Hematopoietic multipotent progenitor cell (in vitro differentiated cells): ENCODE measurements around the gene OR2T29. TPM values are rescaled to one million over a fixed set of nuclear protein-coding genes. Genes with fewer than 3 reads are reported as not detected.
"Not testable (repeated sequence)": the region's sequence is repeated elsewhere in the genome, so short reads cannot be mapped to it uniquely, and the experiment has no call there.

Experiments used
- DNase-seq, 3 donors: peaks; one replicate each; pipeline ENCODE4 v3.0.0-alpha.2; 2011 to 2015; ENCODE audit warnings: low read depth in 2 of 3, low spot score in 2 of 3
- total RNA-seq: library from RNA; depleted of rRNA; stranded (reverse); fragments of >200 nt; gene quantifications from one replicate; pipeline ENCODE4 v1.2.3, GENCODE V29; 2012

The OR2T29 gene, protein sequence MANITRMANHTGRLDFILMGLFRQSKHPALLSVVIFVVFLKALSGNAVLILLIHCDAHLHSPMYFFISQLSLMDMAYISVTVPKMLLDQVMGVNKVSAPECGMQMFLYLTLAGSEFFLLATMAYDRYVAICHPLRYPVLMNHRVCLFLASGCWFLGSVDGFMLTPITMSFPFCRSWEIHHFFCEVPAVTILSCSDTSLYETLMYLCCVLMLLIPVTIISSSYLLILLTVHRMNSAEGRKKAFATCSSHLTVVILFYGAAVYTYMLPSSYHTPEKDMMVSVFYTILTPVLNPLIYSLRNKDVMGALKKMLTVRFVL
- total RNA-seq: not detected

DNA sequence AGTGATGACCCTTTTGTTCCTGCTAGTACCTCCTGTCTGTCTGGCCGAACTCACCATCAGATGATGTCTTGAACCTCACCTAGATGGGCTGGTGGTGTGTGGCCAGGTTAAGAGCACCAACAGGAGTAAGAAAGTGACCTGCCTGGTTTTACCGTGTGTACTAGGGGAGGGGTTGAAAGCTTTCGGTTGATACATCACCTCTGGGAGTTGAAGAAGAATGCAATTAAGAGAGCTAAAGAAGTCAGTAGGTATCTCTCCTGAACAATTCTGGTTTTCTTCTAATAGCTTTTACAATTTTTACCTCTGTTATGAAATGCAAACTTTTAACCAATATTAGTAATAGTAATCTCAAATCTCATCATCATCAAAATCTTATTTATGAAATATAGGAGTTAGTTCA, at the start of gene OR2T29:
Gene OR2T29, minus strand, starts transcription at position 101 of the 400 bp plus-strand sequence. CDS start 3,281 bp downstream, outside the sequence.
- DNase-seq: not testable (repeated sequence)

DNA sequence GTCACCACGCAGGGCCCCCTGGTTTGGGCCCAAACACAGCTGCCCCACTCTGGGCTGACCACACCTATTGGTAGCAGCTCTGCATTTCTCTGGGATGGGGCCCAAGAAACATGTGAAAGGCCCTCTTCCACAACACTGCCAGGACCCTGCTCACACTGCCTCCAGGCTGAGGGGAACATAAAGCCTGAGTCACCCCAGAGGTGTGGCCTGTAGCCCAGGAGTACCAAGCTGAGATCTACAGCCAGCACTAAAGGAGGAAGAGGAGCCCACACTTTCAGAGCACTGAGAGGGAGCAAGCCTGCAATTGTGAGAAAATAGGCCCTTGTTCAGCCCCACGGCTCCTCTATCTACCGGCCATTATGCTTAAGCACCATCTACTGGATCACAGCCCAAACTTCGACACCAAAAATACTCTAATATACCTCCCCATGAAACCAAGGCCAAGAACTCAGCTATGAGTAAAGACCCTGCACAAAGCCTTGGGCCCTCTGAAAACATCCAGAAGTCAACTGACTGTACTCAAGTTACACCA, 49.4 kb upstream of the OR2T29 start:
- DNase-seq: no peak

DNA sequence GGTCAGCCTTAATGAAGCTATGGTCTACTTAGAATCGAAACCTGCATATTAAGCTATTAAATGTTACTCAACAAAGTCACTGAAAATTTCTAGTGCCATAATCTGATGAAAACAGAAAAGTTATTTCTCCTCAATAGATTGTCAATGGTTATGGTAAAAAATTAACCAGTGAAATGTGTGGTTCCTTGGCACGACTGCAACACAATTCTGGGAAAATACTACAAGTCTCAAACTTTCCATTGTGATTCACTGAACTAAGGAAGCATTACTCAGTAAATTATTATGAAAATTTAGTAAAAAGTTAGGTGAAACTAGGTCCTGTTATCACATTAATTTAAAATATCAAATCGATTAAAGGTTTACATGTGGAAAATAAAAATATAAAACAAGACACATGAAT, 47.7 kb upstream of the OR2T29 start:
- DNase-seq: no peak

DNA sequence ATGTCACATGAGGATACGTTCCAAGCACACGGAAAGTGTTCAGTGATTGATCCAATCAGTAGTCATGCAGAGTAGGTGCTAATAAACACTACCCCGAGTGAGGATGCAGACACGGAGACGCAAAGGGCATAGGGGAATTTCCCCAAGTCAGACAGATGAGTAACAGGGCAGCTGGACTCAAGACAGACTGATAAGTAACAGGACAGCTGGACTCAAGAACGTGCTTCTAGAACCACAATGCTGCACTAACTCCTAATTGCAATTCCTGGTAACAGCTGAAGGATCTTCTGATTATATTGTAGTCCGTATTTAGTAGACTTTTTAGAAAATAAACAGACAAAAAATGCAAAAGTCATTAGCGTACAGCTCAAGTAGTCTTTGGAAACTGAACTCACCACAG, 36.8 kb upstream of the OR2T29 start:
- DNase-seq: no peak

DNA sequence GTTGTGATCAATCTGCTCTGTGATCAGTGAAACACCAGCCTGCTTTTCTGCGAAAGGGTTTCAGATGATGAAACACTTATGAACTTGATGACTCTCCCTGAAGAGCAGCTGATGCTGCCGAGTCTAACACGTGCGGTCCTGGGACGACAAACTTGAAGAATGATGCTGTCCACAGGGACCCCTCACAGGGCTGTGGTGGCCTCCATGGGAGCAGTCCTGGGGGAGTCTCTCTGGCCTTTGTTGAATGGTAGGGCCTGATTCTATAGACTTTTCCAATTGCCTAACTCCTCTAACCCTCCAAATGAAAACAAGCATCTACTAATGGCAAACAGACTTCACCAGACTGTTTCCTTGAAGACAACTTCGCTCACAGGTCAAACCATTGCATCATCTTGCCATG, 35.0 kb upstream of the OR2T29 start, which contains the start of gene OR2T10:
Gene OR2T10, minus strand, starts transcription at position 112 of the 400 bp plus-strand sequence. CDS start 3,932 bp downstream, outside the sequence.
- no peak for DNase-seq

DNA sequence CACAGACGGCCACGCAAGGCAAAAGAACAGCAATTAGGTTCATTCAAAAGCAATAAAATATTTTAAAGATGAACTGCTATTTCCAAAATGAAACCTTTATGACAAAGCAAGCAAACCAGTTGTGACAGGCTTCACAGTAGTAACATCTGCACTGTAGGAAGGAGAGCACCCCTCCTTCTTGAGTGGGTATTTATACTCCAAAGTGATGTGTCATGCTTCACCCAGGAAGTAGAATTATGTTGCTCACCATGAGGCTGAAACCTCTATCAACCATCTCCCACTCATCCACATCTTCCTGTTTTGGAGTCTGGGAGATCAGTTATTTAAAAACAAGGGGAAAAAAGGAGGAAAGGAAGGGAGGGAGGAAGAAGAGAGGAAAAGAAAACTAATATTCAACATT, 34.0 kb upstream of the OR2T29 start:
- DNase-seq: no peak

DNA sequence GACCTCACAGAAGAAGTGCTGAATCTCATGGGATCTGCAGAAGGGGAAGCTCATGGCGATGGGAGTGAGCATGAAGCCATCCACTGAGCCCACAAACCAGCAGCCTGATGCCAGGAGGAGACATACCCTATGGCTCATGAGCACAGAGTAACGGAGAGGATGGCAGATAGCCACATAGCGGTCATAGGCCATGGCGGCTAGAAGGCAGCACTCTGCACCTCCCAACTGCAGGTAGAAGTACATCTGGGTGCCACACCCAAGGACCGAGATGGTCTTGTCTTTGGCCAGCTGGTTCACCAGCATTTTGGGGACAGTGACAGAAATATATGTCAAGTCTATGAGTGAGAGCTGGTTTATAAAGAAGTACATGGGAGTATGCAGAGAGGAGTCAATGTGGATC, 30.7 kb upstream of the OR2T29 start:
- DNase-seq: no peak

DNA sequence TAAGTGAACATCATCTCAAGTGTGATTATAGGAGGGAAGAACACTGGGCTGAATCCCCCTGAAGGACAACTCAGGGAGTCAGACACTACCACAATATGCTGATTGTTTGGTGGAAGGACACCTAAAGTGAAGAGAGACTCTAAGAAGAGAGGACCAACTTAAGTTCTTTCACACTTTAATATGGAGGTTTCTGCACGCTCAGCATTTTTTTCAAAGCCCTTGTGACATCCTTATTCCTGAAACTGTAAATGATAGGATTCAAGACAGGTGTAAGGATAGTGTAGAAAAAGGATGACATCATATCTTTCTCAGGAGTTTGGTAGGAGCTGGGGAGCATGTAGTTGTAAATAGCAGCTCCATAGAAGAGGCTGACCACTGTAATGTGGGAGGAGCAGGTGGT, 30.1 kb upstream of the OR2T29 start:
- no peak for DNase-seq

DNA sequence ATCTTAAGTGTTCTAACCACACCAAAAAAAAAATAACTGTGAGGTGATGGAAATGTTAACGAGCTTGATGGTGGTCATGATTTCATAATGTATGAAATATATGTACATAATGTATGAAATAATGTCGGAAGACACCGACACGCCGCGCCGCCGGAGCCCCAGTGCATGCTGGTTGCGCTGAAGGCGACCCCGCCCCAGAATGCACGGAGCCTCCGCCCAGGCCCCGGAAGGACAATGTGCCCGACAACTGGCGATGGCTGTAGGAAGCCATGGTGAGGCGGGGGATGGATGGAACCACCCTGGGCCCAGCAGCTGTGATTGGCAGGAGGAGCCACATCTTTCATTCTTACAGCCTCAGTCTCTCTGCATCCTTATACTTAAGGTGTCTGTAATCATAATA, 27.5 kb upstream of the OR2T29 start:
- no peak for DNase-seq

DNA sequence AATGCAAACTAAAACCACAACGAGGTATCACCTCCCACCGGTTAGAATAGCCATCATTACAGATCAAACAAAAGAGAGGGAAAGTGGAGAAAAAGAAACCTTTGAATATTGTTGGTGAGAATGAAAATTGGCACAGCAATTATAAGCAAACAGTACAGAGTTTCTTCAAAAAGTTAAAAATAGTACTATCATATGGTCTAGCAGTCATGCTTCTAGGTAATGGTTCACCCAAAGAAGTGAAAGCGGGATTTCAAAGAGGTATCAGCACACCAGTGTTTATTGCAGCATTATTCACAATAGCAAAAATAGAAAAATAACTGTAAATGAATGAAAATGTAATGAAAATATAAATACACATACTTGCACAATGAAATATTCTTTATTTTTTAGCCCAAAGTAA, 26.8 kb upstream of the OR2T29 start:
- no peak for DNase-seq

DNA sequence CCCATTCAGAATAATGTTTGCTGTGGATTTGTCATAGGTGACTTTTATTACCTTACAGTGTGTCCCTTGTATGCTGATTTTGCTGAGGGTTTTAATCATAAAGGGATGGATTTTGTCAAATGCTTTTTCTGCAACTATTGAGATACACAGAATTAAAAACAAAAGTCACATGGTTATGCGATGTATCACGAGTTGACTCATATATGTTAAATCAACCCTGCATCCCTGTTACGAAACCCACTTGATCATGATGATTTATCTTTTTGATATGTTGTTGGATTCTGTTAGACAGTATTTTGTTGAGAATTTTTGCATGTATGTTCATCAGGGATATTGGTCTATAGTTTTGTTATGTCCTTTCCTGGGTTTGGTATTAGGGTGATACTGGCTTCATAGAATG, 22.7 kb upstream of the OR2T29 start:
- DNase-seq: no peak

DNA sequence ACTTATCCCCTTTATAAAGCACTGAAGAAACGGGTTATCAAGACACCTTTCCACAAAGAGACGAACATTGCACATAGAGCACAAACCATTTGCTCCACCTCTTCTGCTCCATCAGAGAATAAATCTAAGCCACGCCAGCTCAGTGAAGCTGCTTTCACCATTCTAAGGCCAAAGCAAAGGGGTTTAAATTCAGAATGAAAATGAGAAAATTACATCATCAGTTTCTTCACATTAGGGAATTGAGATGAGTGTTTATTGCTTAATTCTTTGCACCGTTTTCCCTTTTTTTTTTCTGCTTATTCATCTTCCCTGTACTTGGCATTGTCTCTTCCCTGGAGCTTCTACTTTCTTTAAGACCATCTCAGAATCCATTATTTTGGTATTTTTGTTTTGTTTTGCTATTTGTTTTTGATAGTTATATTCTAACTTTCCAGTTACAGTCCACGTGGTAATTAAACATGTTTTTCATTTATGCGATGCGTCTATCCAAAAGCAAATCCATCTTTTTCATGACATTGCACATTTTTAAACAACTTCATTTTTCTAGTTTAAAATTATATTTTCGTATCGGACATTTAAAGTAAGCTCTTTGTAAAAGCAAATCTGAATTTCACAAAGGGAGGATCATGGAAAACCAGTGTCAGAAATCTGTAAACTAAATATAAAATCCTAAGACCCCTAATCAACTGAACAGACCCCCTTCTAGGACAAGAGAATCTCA, 13.8 kb upstream of the OR2T29 start:
- no peak for DNase-seq

DNA sequence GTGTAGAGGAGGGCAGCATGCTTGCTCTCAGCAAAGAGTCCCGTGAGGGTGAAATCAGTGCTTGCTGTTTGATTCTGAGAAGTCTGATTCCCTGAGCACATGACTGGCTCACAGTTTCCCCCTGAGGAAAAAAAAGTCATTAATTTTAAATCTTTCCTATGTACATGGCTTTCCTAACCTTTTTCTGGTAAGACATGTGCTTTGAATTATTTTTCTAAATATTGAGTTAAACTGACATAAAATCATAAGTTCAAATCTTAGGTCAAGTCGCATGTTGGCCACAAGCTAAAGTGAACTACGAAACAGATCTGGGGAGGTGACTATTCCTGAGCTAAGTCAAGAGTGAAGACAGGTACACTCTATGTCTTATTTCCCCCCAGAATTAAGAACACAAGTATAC, 12.1 kb upstream of the OR2T29 start, which contains the start of gene OR2T34:
Gene OR2T34, minus strand, starts transcription at position 101 of the 400 bp plus-strand sequence. Its CDS starts 0 bp downstream, at position 101.
- DNase-seq: not testable (repeated sequence)

DNA sequence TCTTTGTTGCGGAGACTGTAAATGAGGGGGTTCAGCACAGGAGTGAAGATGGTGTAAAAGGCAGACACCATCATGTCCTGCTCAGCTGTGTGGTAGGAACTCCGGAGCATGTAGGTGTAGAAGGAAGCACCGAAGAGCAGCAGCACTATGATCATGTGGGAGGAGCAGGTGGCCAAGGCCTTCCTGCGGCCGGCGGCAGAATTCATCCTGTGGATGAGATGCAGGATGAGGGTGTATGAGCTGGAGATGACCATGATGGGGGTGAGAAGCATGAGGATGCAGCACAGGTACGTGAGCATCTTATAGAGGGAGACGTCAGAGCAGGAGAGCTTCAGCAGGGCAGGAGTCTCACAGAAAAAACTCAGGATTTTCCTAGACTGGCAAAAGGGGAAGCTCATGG, 11.3 kb upstream of the OR2T29 start:
- DNase-seq: not testable (repeated sequence)

DNA sequence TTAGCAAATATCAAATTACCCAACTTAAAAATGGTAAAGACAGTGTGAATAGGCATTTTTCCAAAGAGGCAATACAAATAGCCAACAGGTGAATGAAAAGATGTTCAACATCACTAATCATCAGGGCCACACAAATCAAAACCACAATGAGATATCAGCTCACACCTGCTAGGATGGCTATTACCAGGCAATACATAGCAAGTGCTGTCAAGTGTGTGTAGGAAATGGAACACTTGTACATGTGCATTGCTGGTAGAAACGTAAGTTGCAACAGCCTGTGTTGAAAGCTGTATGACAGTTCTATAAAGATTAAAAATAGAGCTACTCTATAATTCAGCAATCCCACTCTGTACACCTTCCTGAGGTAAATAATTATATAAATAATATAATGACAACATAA, 9.5 kb upstream of the OR2T29 start:
- not testable (repeated sequence) for DNase-seq

DNA sequence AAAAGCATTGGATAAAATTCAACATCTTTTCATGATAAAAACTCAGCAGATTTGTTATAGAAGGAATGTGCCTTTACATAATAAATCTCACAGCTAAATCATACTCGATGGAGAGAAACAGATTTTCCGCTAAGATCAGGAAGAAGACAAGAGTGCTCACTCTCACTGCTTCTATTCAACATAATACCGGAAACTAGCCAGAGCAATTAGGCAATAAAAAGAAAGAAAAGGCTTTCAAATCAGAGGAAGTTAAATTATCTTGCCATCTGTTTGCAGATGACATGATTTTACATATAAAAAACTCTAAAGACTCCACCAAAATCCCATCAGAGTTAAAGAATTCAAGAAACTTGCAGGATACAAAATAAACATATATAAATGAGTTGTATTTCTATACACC, 8.2 kb upstream of the OR2T29 start:
- DNase-seq: not testable (repeated sequence)

DNA sequence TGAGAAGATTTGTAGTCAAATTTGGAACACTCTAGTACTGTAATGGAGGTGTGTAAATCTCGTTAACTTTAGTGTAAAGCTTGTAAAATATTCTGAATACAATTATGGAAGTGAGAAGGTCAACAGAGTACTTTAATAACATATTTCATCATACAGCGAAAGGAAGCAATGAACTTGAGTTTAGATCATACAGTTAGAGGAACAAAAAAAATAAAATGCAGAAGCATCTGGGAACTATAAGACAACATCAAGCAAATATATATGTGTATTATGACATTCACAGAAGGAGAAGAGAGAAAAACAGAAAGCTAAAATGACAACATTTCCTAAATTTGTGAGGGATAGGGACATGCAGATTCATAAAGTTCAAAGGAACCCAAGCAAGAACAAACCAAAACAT, 6.5 kb upstream of the OR2T29 start:
- DNase-seq: not testable (repeated sequence)

DNA sequence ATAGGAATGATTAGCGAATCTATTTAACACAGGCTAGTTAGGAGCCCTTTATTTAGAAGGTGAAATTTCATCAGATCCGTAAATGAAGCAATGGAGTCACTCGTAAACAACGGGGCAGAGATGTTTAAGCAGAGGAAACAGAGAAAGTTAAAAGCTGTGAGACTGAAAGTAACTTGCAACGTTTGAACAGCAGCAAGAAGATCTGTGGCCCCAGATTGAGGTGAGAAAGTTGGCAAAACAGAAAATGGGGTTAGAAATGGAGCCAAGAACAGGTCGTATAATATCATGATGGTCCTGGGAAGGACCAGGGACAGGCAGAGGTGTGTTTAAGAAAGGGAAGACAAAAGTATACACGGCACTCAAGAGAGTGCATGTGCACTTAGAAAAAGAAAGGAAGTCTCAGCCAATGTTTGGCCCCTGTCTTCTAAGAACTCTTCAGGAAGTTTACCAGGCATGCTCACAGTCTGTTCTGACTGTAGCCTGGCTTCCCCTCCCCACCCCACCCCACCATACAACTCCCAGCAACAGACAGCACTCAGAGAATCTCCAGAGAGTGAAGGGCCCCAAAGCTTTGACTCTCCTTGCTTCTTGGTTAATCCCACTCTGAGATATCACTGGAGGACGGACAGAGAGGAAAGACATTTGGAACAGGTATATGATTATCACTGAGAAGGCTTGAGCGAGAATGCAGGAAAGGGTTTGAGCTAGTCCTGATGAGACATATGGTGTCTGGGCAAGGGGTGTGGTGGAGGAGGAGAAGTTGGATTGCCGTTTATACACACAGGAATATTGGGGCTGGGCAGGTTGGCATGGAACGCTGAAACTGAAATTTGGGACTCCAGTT, 3.2 kb upstream of the OR2T29 start:
- DNase-seq: peak in 1 of 3 donors; percentile 10

DNA sequence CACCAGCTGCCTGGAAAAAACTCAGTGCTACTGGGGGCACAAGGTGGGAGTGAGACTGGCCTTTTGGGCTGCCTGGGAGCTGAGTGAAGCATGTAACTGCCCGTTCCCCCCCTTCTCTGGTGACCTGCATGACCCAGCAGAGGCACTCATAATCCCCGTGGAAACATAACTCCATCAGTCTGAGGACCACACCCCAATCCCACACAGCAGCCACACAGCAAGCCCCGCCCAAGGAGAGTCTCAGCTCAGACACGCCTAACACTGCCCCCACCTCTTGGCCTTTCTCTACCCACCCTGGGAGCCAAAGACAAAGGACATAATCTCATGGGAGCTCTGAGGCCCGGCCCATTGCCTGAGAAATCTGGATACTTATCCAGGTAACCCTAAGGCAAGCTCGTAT, 11.5 kb downstream of the OR2T29 start:
- not testable (repeated sequence) for DNase-seq

DNA sequence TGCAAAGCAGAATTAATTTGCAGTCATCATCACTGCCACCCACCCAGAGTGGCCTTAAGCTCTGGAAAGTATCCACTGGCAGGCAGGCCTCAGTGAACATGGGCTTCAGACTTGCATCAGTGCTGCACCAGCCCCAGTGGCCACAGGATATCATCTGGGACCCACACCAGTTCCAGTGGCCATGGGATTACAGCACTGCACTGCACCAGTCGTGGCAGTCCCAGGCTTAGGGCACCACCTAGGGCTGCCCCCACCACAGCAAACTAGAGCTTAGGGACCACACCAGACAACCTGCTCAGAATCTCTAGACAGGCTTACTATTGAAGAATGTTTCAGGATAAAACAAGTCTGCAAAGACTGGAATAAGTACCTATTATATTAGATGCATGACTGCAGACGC, 15.2 kb downstream of the OR2T29 start:
- DNase-seq: not testable (repeated sequence)

DNA sequence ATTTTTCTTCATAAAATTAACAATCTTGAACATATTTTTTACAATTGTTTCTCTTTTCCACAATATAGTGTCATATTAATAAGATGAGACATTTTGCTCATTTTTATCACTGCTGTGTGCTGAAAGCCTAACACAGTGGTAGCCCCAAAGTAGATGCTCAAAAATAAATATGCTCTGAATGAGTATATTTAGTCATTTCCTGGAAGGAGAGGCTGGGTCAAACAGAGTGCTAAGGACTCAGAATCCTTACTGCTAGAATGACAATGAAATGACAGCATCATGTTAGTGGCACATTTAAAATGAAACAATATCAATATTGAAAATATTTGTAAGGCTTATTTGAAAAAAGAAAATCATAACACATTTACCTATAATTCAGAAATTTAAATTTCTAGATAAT, 25.1 kb downstream of the OR2T29 start:
- DNase-seq: not testable (repeated sequence)
